ENCODE measurements around the gene TPM1. TPM values are rescaled to one million over a fixed set of nuclear protein-coding genes. Genes with fewer than 3 reads are reported as not detected.

The TPM1 gene
- total RNA-seq, 1 experiment from 2014 or later: 22.5 TPM

- ATAC-seq (peak; percentile 93), DNase-seq (ENCODE audit: low read depth, low spot score) (peak; percentile 70)
- ChIA-PET POLR2A (interaction anchor here (1.2 to 1.8 kb wide), 2 partner anchors 29 to 152 kb away, joined by 3 to 6 read pairs; no protein-coding TSS in a partner anchor), CTCF (interaction anchor here (0.6 to 2.6 kb wide), 41 partner anchors 9 to 963 kb away, joined by 3 to 22 read pairs (median 4); no protein-coding TSS in a partner anchor), RAD21 (ENCODE audit: low non-redundant PET in 1 of 2, low total read pairs in 2 of 2, uncharacterized antibody in 2 of 2, unreplicated experiment in 2 of 2) (interaction anchor here in 1 of 2 experiments (1.5 kb wide), 1 partner anchor 45 kb away, joined by 3 read pairs; no protein-coding TSS in a partner anchor)
- intact Hi-C loops (cut with micrococcal nuclease): loop anchor here (1.0 to 10.0 kb wide), 3 partner anchors 45 to 354 kb away; partner anchors contain the start of gene APH1B
- Histone ChIP-seq H3K4me1 (ENCODE audit: control insufficient read depth in 1 of 2, insufficient read depth in 2 of 2, low read length in 2 of 2) (peaks cover 13 to 38% of the 10 kb centered on the region in 2 experiments), H3K9ac (ENCODE audit: low read length) (peak overlapping the region; percentile 57), H3K27ac (ENCODE audit: low read depth, low read length) (peak overlapping the region; percentile 51), H2AFZ (ENCODE audit: low read depth, low read length, poor library complexity, severe bottlenecking) (peak overlapping the region; percentile 84), H3K4me3 (replicated peaks in 1 of 2; ENCODE audit: low read depth in 1 of 2, low read length in 2 of 2) (peak overlapping the region; percentile 68 to 77), H3K27me3 (ENCODE audit: insufficient read depth, low read length) (no peaks in the 10 kb centered on the region), H3K4me2 (ENCODE audit: low read length) (peak overlapping the region; percentile 77), H3K36me3 (ENCODE audit: control insufficient read depth in 1 of 2, insufficient read depth in 2 of 2, low read length in 2 of 2) (no peaks in the 10 kb centered on the region), H3K9me3 (ENCODE audit: control insufficient read depth in 1 of 2, insufficient read depth in 1 of 2, low read depth in 1 of 2, low read length in 2 of 2) (no peaks in the 10 kb centered on the region), H3K79me2 (ENCODE audit: insufficient read depth, low read length) (no peaks in the 10 kb centered on the region; the same call in 1 of the 2 replicates), H3K9me2 (ENCODE audit: insufficient read depth) (no peaks in the 10 kb centered on the region), H4K20me1 (ENCODE audit: insufficient read depth) (no peaks in the 10 kb centered on the region)
- no TSS peak for BruUV-seq (replicated peaks)
- peak; percentile 39; the same call in 1 of the 2 replicates for TF ChIP-seq SIN3A (IDR thresholded peaks at IDR 0.05; ENCODE audit: low read depth)
- TF ChIP-seq ZNF274 (IDR thresholded peaks at IDR 0.05; ENCODE audit: low read depth, low read length): no peak
- TF ChIP-seq MAX (IDR thresholded peaks at IDR 0.05): no peak; the same call in 1 of the 2 replicates
- peak; percentile 54; the same call in 1 of the 2 replicates for TF ChIP-seq CBX3 (IDR thresholded peaks at IDR 0.05; ENCODE audit: low read depth)
- TF ChIP-seq EZH2phosphoT487 (IDR thresholded peaks at IDR 0.05; ENCODE audit: borderline replicate concordance): no peak
- no peak for TF ChIP-seq SRF (IDR thresholded peaks at IDR 0.05; ENCODE audit: low read depth)
- TF ChIP-seq POLR2AphosphoS5 (IDR thresholded peaks at IDR 0.05; ENCODE audit: low read depth, low read length): peak; percentile 58
- TF ChIP-seq ATF3 (IDR thresholded peaks at IDR 0.05): no peak
- peak; percentile 61; the same call in 1 of the 2 replicates for TF ChIP-seq ZFX (IDR thresholded peaks at IDR 0.05)
- TF ChIP-seq EGR1 (IDR thresholded peaks at IDR 0.05; ENCODE audit: low read depth): no peak
- TF ChIP-seq POLR2A (IDR thresholded peaks at IDR 0.05; ENCODE audit: borderline replicate concordance, extremely low read depth, insufficient read depth, insufficient read length): no peak
- no peak for TF ChIP-seq EZH2 (IDR thresholded peaks at IDR 0.05)
- TF ChIP-seq JUND (IDR thresholded peaks at IDR 0.05): no peak
- TF ChIP-seq RAD21 (IDR thresholded peaks at IDR 0.05; ENCODE audit: low read depth): peak; percentile 69
- TF ChIP-seq FOSL1 (IDR thresholded peaks at IDR 0.05; ENCODE audit: low read depth): no peak
- no peak for TF ChIP-seq SP1 (IDR thresholded peaks at IDR 0.05; ENCODE audit: low read depth)
- peak; percentile 4 for TF ChIP-seq YY1 (IDR thresholded peaks at IDR 0.05; ENCODE audit: extremely low read depth, insufficient replicate concordance, low read depth, low read length)
- TF ChIP-seq, protein P1, sequence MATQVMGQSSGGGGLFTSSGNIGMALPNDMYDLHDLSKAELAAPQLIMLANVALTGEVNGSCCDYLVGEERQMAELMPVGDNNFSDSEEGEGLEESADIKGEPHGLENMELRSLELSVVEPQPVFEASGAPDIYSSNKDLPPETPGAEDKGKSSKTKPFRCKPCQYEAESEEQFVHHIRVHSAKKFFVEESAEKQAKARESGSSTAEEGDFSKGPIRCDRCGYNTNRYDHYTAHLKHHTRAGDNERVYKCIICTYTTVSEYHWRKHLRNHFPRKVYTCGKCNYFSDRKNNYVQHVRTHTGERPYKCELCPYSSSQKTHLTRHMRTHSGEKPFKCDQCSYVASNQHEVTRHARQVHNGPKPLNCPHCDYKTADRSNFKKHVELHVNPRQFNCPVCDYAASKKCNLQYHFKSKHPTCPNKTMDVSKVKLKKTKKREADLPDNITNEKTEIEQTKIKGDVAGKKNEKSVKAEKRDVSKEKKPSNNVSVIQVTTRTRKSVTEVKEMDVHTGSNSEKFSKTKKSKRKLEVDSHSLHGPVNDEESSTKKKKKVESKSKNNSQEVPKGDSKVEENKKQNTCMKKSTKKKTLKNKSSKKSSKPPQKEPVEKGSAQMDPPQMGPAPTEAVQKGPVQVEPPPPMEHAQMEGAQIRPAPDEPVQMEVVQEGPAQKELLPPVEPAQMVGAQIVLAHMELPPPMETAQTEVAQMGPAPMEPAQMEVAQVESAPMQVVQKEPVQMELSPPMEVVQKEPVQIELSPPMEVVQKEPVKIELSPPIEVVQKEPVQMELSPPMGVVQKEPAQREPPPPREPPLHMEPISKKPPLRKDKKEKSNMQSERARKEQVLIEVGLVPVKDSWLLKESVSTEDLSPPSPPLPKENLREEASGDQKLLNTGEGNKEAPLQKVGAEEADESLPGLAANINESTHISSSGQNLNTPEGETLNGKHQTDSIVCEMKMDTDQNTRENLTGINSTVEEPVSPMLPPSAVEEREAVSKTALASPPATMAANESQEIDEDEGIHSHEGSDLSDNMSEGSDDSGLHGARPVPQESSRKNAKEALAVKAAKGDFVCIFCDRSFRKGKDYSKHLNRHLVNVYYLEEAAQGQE (IDR thresholded peaks at IDR 0.05; ENCODE audit: low read depth): no peak
- TF ChIP-seq CEBPB (IDR thresholded peaks at IDR 0.05; ENCODE audit: low read depth): no peak
- peak; percentile 57 for TF ChIP-seq ELF1 (IDR thresholded peaks at IDR 0.05; ENCODE audit: borderline replicate concordance, low read depth)
- TF ChIP-seq, protein P2, sequence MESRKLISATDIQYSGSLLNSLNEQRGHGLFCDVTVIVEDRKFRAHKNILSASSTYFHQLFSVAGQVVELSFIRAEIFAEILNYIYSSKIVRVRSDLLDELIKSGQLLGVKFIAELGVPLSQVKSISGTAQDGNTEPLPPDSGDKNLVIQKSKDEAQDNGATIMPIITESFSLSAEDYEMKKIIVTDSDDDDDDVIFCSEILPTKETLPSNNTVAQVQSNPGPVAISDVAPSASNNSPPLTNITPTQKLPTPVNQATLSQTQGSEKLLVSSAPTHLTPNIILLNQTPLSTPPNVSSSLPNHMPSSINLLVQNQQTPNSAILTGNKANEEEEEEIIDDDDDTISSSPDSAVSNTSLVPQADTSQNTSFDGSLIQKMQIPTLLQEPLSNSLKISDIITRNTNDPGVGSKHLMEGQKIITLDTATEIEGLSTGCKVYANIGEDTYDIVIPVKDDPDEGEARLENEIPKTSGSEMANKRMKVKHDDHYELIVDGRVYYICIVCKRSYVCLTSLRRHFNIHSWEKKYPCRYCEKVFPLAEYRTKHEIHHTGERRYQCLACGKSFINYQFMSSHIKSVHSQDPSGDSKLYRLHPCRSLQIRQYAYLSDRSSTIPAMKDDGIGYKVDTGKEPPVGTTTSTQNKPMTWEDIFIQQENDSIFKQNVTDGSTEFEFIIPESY (IDR thresholded peaks at IDR 0.05; ENCODE audit: extremely low read depth, insufficient replicate concordance, low read length): no peak
Measured at GRCh38 chr15:63048115-63048775, 5.7 kb downstream of the TPM1 start.

All from HCT116 (cell line).